ENCODE measurements around the gene HCLS1. TPM values are rescaled to one million over a fixed set of nuclear protein-coding genes. Genes with fewer than 3 reads are reported as not detected.
"Not testable (repeated sequence)": the region's sequence is repeated elsewhere in the genome, so short reads cannot be mapped to it uniquely, and the experiment has no call there.

HCLS1 gene
- total RNA-seq, 1 donor from 2014 or later = 9.7 TPM

- DNase-seq (ENCODE audit: low read depth in 2 of 2) = not testable (repeated sequence)
Measured at GRCh38 chr3:121599900-121600299, 60.8 kb downstream of the HCLS1 start.

- DNase-seq (ENCODE audit: low read depth in 2 of 2) = no peak
Measured at GRCh38 chr3:121598564-121598963, 62.1 kb downstream of the HCLS1 start.

GRCh38 chr3:121595765-121596406 lies 64.8 kb downstream of the HCLS1 start:
- DNase-seq (ENCODE audit: low read depth in 2 of 2) = no peak

DNA sequence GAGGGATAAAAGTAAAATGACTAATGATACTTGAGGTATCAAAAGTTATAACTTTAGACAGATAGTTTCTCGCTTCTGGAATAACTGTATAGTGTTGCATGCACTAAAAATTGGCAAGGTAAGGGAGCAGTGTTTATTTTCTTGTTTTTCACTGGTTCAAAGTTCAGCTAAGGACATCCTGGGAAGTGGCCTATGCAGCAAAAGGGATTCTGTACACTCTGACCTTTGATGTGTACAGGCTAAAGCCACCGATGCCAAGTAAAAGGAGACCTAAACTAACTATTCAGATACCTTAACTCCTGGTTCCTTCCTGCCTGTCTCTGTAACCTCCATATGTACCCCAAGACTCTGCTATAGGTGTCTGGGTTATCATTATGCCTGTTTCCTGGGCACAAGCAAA lies 65.9 kb downstream of the HCLS1 start:
- no peak for DNase-seq (ENCODE audit: low read depth in 2 of 2)

DNA sequence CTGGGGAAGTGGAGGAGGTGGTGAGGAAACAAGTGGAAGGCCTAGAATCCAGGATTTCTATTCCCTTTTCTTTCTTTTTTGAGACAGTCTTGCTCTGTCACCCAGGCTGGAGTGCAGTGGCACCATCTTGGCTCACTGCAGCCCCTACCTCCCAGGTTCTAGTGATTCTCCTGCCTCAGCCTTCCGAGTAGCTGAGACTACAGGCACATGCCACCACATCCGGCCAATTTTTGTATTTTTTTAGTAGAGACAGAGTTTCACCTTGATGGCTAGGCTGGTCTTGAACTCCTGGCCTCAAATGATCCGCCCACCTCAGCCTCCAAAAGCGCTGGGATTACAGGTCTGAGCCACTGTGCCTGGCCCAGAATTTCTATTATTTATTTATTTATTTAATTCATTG lies 66.9 kb downstream of the HCLS1 start:
- not testable (repeated sequence) for DNase-seq (ENCODE audit: low read depth in 2 of 2)

- DNase-seq (ENCODE audit: low read depth in 2 of 2) = no peak
Measured at GRCh38 chr3:121592856-121593702, 67.6 kb downstream of the HCLS1 start, which contains the start of gene FBXO40. TSS of gene FBXO40 (plus strand) at chr3:121593379. CDS start at chr3:121620576, 27,197 bp downstream.

DNA sequence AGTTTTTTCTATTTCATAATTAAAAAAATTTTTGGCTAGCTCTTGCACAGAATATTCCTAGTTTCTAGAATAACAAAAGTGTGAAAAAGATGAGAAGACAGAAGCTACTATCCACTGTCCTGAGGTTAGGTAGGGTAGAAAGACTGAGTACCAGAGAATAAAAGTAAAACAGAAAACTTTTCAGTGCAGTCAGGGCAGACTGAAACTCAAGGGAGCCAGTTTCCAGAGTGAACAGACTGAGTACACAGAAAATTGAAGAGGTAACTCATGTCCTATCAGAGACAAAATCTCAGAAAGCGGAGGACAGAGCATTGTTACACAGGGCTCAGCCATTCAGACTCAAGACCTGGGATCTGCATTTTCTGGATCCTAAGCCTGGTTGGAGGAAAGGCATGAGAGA lies 76.3 kb downstream of the HCLS1 start:
- no peak for DNase-seq (ENCODE audit: low read depth in 2 of 2)

- DNase-seq (ENCODE audit: low read depth in 2 of 2) = no peak
Measured at GRCh38 chr3:121581691-121582090, 79.0 kb downstream of the HCLS1 start.

Other genes starting within 250 kb of the HCLS1 start
- gene POLQ, start 114.9 kb downstream of the HCLS1 start, total RNA-seq = 0.99 and 2.4 TPM in 2 replicates
- not detected in 2 replicates for gene ARGFX, start 93.0 kb downstream of the HCLS1 start, total RNA-seq
- under 0.01 TPM in 1 of 2 replicates, not detected in the other for gene FBXO40, start 67.5 kb downstream of the HCLS1 start, total RNA-seq
- 29.9 and 35.3 TPM in 2 replicates for gene GOLGB1, start 88.8 kb upstream of the HCLS1 start, total RNA-seq
- 4.6 and 6.2 TPM in 2 replicates for gene IQCB1, start 174.2 kb upstream of the HCLS1 start, total RNA-seq
- gene EAF2, start 174.3 kb upstream of the HCLS1 start, total RNA-seq = 0.40 and 0.44 TPM in 2 replicates
- gene SLC15A2, start 233.5 kb upstream of the HCLS1 start, total RNA-seq = under 0.01 and 0.20 TPM in 2 replicates

All from lung microvascular endothelial cell (primary cell).